ENCODE data around the gene GSG1L. TPM values are rescaled to one million over a fixed set of nuclear protein-coding genes. Genes with fewer than 3 reads are reported as not detected.

GSG1L gene
- total RNA-seq, 1 experiment from 2014 or later, result not detected

DNA sequence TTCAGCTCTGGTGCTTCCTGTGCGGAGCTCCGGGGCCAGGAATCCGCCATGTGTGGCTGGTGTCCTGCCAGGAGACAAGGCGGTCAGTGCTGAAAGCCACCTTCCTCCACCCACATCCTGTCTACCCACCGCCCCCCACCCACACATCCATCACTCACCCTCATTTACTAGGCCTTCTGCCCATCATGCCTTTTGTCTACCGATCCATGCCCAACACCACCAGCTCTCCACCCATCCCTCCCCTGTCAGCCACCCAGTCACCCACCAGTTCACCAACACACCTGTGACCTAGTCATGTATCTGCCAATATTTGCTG is 272.2 kb downstream of the GSG1L start:
- DNase-seq (ENCODE audit: low read depth), result no peak

DNA sequence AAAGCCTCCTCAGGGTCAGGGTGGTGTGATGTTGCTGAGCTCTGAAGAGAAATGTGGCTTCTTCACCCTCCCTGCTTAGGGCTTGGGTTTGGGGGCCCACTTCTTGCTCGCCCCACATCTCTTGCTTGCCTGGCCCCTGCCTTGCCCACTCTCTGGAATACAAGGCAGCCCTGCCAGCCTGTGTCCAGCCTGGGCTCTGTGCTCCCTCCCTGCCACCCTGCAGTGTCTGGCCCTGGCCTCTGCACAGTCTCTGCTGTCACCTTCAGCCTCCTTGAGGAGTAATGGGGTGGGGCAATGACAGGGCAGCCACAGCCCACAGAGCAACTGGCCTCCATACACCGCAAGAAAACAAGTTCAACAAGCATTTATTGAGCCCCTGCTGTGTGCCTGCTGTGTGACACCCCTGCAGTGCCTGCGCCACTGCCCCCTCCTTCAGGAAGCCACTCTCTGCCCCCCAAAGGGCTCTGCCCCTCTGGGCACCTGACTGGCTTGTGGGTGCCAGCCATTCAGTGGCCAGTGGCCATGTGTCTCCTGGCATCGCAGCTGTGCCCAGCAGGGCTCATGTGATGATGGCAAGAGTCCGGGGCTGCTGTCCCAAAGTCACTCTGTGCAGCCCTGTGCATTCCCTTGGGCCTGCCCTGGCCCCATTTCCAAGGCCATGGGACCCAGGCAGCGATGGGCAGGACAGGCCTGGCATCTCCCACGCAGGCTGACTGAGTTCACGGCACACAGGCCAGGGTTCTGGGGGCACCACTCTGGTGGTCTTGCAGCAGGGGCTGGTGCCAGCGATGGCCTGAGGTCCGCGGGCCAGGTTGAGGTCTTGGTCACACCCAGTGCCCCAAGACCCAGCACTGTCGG is 272.7 kb downstream of the GSG1L start:
- DNase-seq (ENCODE audit: low read depth), result no peak

DNA sequence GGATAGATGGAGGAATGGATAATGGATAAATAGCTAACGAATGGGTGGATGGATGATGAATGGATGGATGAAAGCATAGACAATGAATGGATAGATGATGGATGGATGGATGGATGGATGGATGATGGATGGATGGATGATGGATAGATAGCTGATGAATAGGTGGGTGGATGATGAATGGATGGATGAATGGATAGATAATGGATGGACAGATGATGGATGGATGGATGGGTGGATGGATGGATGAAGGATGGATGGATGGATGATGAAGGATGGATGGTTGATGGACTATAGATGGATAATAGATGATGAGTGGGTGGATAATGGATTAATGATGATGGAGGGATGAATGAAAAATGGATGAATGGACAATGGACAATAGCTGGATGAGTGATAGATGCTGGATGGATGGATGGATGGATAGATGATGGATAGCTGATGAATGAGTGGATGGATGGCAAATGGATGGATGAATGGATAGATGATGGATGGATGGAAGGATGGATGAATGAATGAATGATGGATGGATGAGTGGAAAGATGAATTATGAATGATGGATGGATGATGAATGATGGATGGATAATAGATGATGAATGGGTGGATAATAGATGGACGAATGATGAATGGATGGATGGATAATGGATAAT is 273.8 kb downstream of the GSG1L start:
- no peak for DNase-seq (ENCODE audit: low read depth)

DNA sequence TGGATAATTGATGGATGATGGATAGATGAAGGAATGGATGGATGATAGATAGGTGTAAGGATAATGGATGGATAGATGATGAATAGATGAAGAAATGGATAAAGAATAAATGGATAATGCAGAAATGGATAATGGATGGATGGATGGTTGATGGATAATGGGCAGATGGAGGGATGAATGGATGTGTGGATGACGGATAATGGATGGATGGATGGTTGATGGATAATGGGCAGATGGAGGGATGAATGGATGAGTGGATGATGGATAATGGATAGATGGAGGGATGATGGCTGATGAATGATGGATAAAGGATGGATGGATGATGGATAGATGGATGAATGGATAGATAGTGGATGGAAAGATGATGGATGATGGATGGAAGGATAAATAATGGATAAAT is 274.4 kb downstream of the GSG1L start:
- DNase-seq (ENCODE audit: low read depth), result no peak

DNA sequence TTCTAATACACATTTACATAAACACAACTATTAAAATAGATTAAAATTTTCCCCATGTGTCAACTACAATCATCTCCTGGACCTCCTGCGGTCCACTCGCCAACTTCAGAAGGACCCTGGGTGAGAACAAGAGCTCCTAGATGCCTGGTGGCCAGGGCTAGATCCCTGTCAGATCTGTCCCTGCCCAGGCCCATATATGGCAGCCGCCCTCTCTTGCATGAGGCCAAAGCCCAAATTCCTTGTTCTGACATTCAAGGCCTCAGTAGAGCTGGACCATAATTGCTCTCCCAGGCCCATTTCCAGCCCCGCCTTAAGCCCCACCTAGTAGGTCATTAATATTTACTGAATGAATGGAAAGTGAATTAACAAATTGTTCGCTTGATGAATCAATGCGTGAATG is 275.8 kb downstream of the GSG1L start:
- no peak for DNase-seq (ENCODE audit: low read depth)

DNA sequence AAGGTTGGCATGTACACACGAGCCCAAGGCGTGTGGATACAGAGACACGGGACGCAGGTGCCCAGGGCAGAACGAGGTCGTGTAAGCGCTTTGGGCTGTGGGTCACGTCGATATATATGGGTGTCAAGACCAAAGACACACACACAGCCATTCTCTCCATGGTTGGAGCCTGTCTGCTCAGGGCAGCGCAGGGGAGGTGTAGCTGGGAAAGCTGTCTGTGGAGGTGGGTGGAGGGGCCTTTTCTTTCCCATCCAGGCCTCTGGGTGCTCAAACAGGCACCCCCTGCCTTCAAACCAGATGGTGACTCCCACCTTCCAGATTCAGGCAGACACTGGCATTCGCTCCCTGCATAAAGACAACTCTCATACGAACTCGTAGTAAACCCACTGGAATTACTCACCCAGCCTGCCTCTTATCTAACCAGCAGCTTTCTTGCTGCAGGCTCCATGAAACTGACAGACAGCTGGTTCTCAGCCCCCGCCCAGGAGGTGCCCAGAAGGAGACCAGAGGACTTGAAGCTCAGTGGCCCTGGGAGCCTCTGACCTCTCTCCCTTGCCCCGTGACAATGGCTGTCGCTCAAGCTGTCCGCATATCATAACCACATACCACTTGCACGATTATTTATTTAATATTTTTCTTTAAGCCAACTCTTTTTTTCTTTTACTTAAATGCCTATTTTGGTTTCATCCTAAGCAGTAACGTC is 276.4 kb downstream of the GSG1L start:
- DNase-seq (ENCODE audit: low read depth), result no peak

DNA sequence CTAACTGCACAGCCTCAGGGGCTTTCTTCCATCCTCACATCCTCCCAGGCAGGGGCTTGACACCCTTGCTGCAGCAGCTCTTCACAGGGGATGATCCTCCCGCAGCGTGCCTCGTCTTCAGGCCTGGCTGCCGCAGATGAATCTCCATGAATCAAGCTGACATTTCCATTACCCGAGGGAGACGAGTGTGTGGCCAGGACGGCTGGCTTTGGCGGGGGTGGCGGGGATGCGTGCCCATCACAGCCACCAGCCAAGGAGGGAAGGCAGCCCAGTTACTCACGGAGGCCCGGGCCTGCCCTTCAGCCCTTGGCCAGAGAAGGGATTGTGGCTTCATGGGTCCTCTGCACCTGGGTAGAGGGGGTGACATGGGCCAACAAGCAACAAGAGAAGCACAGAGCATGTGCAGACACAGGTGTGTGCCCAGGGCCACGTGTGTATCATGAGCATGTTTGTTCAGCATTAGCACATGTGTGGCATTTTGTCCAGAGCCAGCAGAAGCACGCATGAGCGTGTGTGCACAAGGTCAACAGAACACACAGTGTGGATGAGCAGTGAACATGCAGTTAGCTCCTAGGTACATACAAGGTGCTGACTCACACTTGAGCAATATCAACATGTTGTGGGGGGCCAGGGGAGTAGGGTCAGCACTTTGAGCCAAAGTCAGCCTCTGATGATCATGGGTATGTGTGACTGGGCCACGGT is 277.1 kb downstream of the GSG1L start:
- DNase-seq (ENCODE audit: low read depth), result no peak

DNA sequence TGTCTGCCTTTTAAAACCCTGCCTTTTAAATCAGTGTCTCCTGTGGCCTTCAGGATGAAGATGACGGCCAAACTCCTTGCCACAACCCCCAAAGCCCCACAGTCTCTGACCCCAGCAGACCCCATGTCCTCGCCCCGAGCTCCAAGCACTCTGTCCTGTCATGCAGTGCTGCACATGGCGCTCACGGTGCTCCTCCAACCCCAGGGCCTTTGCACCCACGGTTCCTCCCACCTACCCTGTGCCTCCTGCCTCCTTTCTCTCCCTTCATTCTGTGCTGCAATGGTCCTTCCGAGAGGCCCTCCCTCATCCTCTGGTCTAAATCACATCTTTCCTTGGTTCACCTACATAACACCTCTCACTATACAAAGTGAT is 278.2 kb downstream of the GSG1L start:
- no peak for DNase-seq (ENCODE audit: low read depth)

GRCh38 chr16:27784351-27785306 is 278.9 kb downstream of the GSG1L start:
- no peak for DNase-seq (ENCODE audit: low read depth)

DNA sequence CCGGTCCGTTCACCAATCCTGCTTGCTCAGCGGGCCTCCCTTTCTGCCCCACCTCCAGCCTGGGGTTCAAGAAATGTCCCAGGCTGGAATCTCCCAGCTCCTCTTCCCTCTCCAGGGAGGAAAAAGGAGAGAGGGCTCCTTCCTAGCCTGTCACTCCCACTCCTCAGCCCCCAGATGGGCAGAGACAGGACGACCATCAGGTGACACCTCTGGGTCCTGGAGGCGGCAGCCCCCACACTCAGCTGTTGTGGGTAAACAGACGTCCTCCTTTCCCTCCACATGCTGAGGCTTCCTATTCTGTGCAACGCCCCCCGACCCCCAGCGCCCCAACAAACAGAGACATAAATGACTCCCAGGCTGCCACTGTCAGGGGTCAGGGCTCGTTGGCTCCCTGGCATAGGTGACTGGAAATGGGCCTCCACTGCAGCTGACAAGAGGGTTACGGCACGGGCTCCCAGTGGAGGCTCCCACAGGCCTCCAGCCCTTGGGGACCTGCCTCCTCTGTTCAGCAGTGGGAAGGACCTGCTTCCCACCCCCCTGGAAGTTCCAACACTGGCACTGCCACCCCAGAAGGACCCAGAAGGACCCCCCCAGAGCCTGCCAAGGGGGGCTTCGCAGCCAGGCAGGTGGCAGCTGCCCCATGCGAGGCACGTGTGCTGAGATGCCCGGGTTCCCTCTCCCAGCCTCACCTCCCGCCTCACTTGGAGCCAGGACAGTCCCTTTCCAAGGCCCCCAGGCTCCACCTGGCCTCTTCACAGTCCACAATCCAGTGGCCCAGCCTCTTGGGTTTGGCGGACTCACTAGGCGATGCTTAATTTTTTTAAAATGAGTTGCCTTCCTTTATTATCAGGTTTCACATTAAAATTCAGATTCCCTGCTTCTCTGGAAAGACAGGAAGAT is 281.3 kb downstream of the GSG1L start:
- no peak for DNase-seq (ENCODE audit: low read depth)

DNA sequence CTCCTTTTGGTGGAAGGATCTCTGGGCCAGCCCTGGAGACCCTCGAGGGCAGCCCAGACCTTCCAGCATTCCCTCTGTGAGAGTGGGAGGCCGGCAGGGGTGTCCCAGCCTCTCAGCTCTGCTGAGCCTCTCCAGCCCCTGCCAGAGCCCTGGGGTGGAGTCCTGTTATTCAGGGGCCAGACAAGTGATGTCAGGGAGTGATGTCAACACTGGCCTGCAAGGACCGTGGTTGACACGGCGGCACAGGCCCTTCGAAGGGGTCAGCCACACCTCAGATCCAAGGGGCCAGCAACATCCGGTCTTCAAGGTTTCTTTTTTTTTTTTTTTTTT is 282.4 kb downstream of the GSG1L start:
- DNase-seq (ENCODE audit: low read depth), result peak; percentile 34

DNA sequence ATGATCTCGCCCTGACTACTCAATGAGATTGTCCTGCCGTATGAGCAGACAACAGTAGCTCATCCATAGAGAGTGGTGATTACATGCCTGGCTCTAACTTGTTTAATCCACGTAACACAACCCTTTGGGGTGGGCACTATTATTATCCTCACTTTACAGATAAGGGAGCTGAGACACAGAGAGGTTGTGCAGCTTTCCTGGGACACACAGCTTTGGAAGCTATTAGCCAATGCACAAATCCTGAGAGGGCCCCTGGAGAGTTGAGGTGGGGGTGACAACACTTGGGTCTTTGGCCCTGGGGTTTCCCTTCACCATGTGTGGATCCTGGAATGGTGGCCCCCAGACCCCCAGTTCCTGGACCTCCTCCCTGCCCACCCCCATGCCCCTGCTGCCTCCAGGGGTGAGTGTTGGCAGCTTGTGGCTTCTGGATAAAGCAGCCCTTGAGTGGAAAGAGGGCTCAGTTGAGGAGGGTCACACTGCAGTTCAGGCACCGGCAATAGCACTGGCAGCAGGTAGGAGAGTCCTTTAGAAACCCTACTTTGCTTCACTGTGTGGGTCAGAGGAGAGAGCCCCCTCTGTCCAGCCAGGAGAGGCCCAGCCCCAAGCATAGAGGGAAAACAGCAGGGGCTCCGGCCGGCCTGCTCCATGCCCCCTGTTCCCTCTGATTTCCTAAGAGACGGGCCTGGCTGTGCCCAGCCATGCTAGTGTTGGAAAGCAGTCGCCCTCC is 282.9 kb downstream of the GSG1L start:
- no peak for DNase-seq (ENCODE audit: low read depth)

DNA sequence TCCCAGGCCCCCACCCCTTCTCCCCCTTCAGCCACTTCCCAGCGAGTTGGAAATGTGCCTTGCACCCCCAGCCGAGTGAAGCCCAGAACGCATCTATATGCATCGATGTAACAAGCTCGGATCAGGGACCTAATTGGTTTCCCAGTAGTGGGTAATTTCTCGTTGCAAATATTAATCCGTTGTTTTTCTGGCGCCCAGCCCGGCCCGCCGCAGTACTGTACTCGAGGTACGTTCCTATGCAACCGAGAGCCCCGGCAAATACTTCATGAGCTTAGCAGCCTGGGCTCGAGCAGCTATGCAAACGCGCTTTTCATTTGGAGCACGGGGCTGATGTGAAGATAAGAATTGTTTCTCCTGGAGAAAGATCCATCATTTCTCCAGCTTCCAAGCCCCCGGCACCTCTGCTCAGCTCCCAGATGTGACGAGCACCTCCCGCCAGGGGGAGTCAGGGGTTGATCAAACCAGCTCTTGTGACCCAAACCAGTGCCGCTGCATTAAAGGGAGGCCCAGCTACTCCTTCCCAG is 283.8 kb downstream of the GSG1L start:
- no peak for DNase-seq (ENCODE audit: low read depth)

GRCh38 chr16:27778926-27779570 is 284.5 kb downstream of the GSG1L start:
- no peak for DNase-seq (ENCODE audit: low read depth)

DNA sequence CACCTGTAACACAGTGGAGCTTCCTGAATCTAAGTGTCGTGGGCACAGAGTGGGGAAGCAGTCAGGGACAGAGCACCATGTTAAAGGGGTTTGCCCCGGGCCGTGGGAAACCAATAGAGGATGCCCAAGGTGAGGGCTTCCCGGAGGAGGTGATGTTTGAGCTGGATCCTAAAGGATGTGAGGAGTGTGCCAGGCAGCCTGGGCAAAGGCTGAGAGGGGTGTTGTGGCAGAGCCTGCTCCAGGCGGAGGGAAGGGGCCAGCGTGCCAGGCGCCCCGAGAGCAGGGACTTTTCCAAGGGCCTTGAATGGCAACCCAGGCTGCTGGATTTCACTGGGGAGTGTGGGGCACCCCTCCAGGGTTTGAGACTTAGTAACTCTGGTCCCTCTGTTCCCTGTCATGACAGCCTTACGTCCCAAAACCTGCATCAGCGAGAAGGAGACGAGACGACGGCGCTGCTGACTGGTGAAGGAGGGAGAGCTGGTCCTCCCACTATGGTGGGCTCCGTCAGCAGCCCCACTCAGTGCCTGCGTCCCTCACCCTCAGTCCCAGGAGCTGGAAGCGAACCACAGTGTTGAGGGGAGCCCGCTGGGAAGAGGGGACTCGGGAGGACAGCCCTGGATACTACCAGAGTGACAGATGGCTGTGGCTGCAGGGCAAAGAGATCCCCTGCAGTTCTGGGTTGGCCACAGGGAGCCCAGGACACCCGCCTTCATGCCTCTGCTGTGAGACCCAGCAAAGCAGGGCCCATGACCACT is 285.2 kb downstream of the GSG1L start:
- no peak for DNase-seq (ENCODE audit: low read depth)

- DNase-seq (ENCODE audit: low read depth), result no peak
Measured at GRCh38 chr16:27777527-27777926, 286.0 kb downstream of the GSG1L start.

DNA sequence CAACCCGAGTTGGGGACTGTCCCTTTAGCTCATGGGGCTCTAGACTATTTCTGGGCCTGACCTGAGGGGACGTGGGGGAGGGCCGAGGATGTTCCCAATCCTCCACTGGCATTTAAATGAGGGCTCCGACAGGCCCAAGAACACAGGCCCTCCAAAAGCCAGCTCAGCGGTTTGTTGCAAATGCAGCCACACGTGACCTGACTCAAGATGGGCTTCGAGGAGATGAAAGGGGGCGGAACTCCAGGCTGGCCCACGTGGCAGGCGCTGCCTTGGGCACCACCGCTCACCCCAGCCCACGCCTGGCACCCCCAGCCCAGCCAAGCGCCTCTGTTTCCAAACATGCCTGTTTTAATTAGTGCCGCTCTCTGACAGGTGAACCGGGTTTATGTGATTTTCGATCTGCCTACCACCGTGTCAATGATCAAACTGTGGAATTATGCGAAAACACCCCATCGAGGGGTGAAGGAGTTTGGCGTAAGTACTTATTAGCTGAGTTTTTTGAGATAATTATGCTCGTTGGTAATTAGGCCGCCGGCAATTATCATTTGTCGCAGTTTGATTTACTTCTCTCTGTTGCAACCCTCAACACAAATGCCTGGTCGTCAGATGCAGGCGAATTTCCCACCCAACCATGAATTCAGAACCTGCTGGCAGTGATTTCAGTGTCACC is 286.8 kb downstream of the GSG1L start:
- no peak for DNase-seq (ENCODE audit: low read depth)

DNA sequence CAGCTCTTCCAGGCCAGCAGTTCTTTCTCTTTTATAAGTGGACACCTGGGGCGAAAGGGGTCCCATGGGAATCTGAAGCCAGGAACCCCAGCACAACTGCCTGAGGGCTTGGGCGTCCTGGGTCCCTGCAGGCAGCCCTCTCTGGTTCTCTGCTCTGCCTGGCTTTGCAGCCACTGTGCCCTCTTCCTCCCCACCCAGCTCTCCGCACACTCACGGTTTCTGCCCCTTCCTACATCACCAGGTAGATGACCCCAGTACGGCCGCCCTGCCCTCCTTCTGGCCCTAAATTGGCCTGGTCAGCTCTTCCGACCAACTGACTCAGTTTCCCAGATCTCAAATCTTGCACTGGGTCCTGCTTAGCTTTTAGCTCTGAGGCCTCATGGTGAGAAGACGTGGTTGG is 288.3 kb downstream of the GSG1L start:
- no peak for DNase-seq (ENCODE audit: low read depth)
